ENCODE data around the gene TNS2. TPM values are rescaled to one million over a fixed set of nuclear protein-coding genes. Genes with fewer than 3 reads are reported as not detected.

TNS2 gene
- total RNA-seq, 1 experiment from 2014 or later, result 3.4 TPM

GRCh38 chr12:53058674-53059433, 9.0 kb downstream of the TNS2 start:
- H3K4me1 ChIP-seq (ENCODE audit: insufficient read depth, low read length, poor library complexity, severe bottlenecking), result peaks cover 8% of the 10 kb centered on the region
- H3K36me3 ChIP-seq (ENCODE audit: insufficient read depth, low read length, poor library complexity, severe bottlenecking), result no peaks in the 10 kb centered on the region
- H3K9me3 ChIP-seq (ENCODE audit: low read depth, low read length, poor library complexity, severe bottlenecking), result no peaks in the 10 kb centered on the region
- BruUV-seq (replicated peaks), result no TSS peak
- TF ChIP-seq, protein P1, sequence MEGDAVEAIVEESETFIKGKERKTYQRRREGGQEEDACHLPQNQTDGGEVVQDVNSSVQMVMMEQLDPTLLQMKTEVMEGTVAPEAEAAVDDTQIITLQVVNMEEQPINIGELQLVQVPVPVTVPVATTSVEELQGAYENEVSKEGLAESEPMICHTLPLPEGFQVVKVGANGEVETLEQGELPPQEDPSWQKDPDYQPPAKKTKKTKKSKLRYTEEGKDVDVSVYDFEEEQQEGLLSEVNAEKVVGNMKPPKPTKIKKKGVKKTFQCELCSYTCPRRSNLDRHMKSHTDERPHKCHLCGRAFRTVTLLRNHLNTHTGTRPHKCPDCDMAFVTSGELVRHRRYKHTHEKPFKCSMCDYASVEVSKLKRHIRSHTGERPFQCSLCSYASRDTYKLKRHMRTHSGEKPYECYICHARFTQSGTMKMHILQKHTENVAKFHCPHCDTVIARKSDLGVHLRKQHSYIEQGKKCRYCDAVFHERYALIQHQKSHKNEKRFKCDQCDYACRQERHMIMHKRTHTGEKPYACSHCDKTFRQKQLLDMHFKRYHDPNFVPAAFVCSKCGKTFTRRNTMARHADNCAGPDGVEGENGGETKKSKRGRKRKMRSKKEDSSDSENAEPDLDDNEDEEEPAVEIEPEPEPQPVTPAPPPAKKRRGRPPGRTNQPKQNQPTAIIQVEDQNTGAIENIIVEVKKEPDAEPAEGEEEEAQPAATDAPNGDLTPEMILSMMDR (conservative IDR thresholded peaks at IDR 0.05; ENCODE audit: low read depth, low read length), result no peak
- no peak for TF ChIP-seq EZH2 (IDR thresholded peaks at IDR 0.05; ENCODE audit: borderline replicate concordance, low read depth, low read length, poor library complexity, severe bottlenecking)
- POLR2A ChIA-PET (ENCODE audit: low non-redundant PET), result no interaction called here
- no peak overlapping the region for H3K27ac ChIP-seq (ENCODE audit: low read depth, low read length, poor library complexity, severe bottlenecking)
- DNase-seq (ENCODE audit: low spot score), result no peak
- intact Hi-C loops (cut with micrococcal nuclease; ENCODE audit: unreplicated experiment), result no loop called here
- CTCF ChIA-PET, result no interaction called here
- H3K4me3 ChIP-seq (ENCODE audit: low read depth, low read length, poor library complexity, severe bottlenecking), result no peak overlapping the region
- H3K27me3 ChIP-seq (replicated peaks; ENCODE audit: insufficient read depth, low read depth, low read length, poor library complexity), result no peaks in the 10 kb centered on the region

DNA sequence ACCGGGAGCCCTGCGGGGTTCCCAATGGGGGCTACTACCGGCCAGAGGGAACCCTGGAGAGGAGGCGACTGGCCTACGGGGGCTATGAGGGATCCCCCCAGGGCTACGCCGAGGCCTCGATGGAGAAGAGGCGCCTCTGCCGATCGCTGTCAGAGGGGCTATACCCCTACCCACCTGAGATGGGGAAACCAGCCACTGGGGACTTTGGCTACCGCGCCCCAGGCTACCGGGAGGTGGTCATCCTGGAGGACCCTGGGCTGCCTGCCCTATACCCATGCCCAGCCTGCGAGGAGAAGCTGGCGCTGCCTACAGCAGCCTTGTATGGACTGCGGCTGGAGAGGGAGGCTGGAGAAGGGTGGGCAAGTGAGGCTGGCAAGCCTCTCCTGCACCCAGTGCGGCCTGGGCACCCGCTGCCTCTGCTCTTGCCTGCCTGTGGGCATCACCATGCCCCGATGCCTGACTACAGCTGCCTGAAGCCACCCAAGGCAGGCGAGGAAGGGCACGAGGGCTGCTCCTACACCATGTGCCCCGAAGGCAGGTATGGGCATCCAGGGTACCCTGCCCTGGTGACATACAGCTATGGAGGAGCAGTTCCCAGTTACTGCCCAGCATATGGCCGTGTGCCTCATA, 9.7 kb downstream of the TNS2 start:
- no peak overlapping the region for H3K27ac ChIP-seq (ENCODE audit: low read depth, low read length, poor library complexity, severe bottlenecking)
- intact Hi-C loops (cut with micrococcal nuclease; ENCODE audit: unreplicated experiment), result no loop called here
- DNase-seq (ENCODE audit: low spot score), result no peak
- no peaks in the 10 kb centered on the region for H3K27me3 ChIP-seq (replicated peaks; ENCODE audit: insufficient read depth, low read depth, low read length, poor library complexity)
- no peaks in the 10 kb centered on the region for H3K9me3 ChIP-seq (ENCODE audit: low read depth, low read length, poor library complexity, severe bottlenecking)
- peaks cover 5% of the 10 kb centered on the region for H3K4me1 ChIP-seq (ENCODE audit: insufficient read depth, low read length, poor library complexity, severe bottlenecking)
- POLR2A ChIA-PET (ENCODE audit: low non-redundant PET), result no interaction called here
- BruUV-seq (replicated peaks), result no TSS peak
- CTCF ChIA-PET, result no interaction called here
- no peak overlapping the region for H3K4me3 ChIP-seq (ENCODE audit: low read depth, low read length, poor library complexity, severe bottlenecking)
- TF ChIP-seq EZH2 (IDR thresholded peaks at IDR 0.05; ENCODE audit: borderline replicate concordance, low read depth, low read length, poor library complexity, severe bottlenecking), result no peak
- TF ChIP-seq, protein P1 (conservative IDR thresholded peaks at IDR 0.05; ENCODE audit: low read depth, low read length), result no peak
- no peaks in the 10 kb centered on the region for H3K36me3 ChIP-seq (ENCODE audit: insufficient read depth, low read length, poor library complexity, severe bottlenecking)

DNA sequence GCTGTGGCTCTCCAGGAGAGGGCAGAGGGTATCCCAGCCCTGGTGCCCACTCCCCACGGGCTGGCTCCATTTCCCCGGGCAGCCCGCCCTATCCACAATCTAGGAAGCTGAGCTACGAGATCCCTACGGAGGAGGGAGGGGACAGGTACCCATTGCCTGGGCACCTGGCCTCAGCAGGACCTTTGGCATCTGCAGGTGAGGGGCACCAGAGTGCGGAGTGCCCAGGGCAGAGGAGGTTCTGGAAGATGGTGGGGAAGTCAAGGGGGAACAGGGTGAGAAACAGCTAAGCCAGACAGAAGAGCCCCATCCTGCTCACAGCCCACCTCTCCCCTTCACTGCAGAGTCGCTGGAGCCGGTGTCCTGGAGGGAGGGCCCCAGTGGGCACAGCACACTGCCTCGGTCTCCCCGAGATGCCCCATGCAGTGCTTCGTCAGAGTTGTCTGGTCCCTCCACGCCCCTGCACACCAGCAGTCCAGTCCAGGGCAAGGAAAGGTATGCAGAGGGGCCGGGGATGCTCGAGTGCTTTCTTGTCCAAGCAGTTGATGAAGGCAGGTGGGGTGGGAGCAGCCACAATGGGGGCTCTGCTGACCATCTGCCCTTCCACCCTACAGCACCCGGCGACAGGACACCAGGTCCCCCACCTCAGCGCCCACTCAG, 10.3 kb downstream of the TNS2 start:
- ChIA-PET CTCF (no interaction called here), POLR2A (ENCODE audit: low non-redundant PET) (no interaction called here)
- intact Hi-C loops (cut with micrococcal nuclease; ENCODE audit: unreplicated experiment), result no loop called here
- Histone ChIP-seq H3K4me3 (ENCODE audit: low read depth, low read length, poor library complexity, severe bottlenecking) (no peak overlapping the region), H3K9me3 (ENCODE audit: low read depth, low read length, poor library complexity, severe bottlenecking) (no peaks in the 10 kb centered on the region), H3K27me3 (replicated peaks; ENCODE audit: insufficient read depth, low read depth, low read length, poor library complexity) (no peaks in the 10 kb centered on the region), H3K4me1 (ENCODE audit: insufficient read depth, low read length, poor library complexity, severe bottlenecking) (no peaks in the 10 kb centered on the region), H3K36me3 (ENCODE audit: insufficient read depth, low read length, poor library complexity, severe bottlenecking) (peaks cover 2% of the 10 kb centered on the region), H3K27ac (ENCODE audit: low read depth, low read length, poor library complexity, severe bottlenecking) (no peak overlapping the region)
- BruUV-seq (replicated peaks), result no TSS peak
- DNase-seq (ENCODE audit: low spot score), result no peak
- no peak for TF ChIP-seq EZH2 (IDR thresholded peaks at IDR 0.05; ENCODE audit: borderline replicate concordance, low read depth, low read length, poor library complexity, severe bottlenecking)
- TF ChIP-seq, protein P1 (conservative IDR thresholded peaks at IDR 0.05; ENCODE audit: low read depth, low read length), result no peak

All from A673 (cell line).